Measurements from ENCODE around the gene SPON1.
"Not testable (repeated sequence)": the region's sequence is repeated elsewhere in the genome, so short reads cannot be mapped to it uniquely, and the experiment has no call there.

SPON1 gene

GRCh38 chr11:14125529-14125928, 163.0 kb downstream of the SPON1 start:
- Mint-ChIP-seq H3K9me3 (no peaks in the 10 kb centered on the region), H3K27me3 (no peaks in the 10 kb centered on the region), H3K36me3 (peaks cover 30% of the 10 kb centered on the region), H3K4me1 (peaks cover 3% of the 10 kb centered on the region), H3K4me3 (no peak overlapping the region), H3K27ac (no peak overlapping the region)

GRCh38 chr11:14127679-14128078, 165.2 kb downstream of the SPON1 start:
- H3K9me3 Mint-ChIP-seq: no peaks in the 10 kb centered on the region

GRCh38 chr11:14132312-14132711, 169.8 kb downstream of the SPON1 start:
- H3K9me3 Mint-ChIP-seq: no peaks in the 10 kb centered on the region
- H3K36me3 Mint-ChIP-seq: peaks cover 12% of the 10 kb centered on the region
- H3K4me1 Mint-ChIP-seq: no peaks in the 10 kb centered on the region
- H3K27ac Mint-ChIP-seq: no peak overlapping the region
- H3K4me3 Mint-ChIP-seq: no peak overlapping the region
- H3K27me3 Mint-ChIP-seq: no peaks in the 10 kb centered on the region

More at GRCh38 chr11:14127679-14128078, 165.2 kb downstream of the SPON1 start:
- H3K27ac Mint-ChIP-seq: no peak overlapping the region
- H3K36me3 Mint-ChIP-seq: peaks cover 24% of the 10 kb centered on the region
- no peaks in the 10 kb centered on the region for H3K4me1 Mint-ChIP-seq
- no peak overlapping the region for H3K4me3 Mint-ChIP-seq
- H3K27me3 Mint-ChIP-seq: no peaks in the 10 kb centered on the region

GRCh38 chr11:14133381-14133780, 170.9 kb downstream of the SPON1 start:
- no peaks in the 10 kb centered on the region for H3K4me1 Mint-ChIP-seq
- H3K4me3 Mint-ChIP-seq: no peak overlapping the region
- H3K27me3 Mint-ChIP-seq: no peaks in the 10 kb centered on the region
- H3K9me3 Mint-ChIP-seq: no peaks in the 10 kb centered on the region
- H3K27ac Mint-ChIP-seq: peak overlapping the region; percentile 8
- peaks cover 10% of the 10 kb centered on the region for H3K36me3 Mint-ChIP-seq

- no peak overlapping the region for H3K4me3 Mint-ChIP-seq
- no peak overlapping the region for H3K27ac Mint-ChIP-seq
- peaks cover 8% of the 10 kb centered on the region for H3K36me3 Mint-ChIP-seq
- H3K27me3 Mint-ChIP-seq: no peaks in the 10 kb centered on the region
- H3K9me3 Mint-ChIP-seq: no peaks in the 10 kb centered on the region
- no peaks in the 10 kb centered on the region for H3K4me1 Mint-ChIP-seq
Measured at GRCh38 chr11:14136561-14136960, 174.0 kb downstream of the SPON1 start.

DNA sequence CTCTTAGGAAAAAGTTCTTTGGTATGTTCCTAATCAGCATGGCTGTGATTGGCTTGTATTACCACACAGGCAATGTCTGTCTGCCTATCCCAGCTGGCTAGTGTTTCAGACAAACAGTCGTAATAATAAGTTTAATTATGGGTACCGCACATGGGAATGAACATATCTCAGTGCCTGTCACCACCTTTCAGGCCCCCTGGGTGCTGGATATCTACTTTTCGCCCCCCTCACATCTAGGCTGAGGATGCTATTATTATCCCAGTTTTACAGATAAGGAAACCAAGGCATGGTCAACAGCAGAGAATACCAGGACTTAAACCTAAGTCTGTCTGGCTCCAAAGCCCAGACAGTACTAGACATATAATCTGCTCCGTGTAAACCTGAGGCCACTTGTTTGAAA, 174.8 kb downstream of the SPON1 start:
- no peak overlapping the region for H3K27ac Mint-ChIP-seq
- no peaks in the 10 kb centered on the region for H3K27me3 Mint-ChIP-seq

DNA sequence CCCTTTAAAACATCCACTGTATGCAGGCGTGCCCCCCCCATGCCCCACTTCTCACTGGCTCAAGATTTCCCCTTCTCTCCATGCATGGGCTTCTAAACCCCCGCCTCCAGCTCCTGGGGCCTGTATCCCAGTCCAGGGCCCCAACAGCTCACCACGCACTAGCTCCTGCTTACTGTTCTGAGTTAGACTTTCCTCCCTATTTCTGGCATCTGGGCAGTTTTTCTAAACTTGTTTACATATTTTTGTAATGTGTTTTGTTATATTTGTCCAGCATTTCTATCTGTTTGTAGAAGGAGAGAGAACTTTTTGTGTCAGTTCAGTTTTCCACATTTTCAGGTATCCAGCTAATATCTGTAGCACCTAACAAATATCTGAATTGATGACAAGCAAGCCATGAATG, 178.5 kb downstream of the SPON1 start:
- no peaks in the 10 kb centered on the region for H3K9me3 Mint-ChIP-seq

More for the DNA sequence above, 174.8 kb downstream of the SPON1 start:
- Mint-ChIP-seq H3K4me1 (no peaks in the 10 kb centered on the region), H3K4me3 (no peak overlapping the region), H3K36me3 (peaks cover 8% of the 10 kb centered on the region), H3K9me3 (no peaks in the 10 kb centered on the region)

DNA sequence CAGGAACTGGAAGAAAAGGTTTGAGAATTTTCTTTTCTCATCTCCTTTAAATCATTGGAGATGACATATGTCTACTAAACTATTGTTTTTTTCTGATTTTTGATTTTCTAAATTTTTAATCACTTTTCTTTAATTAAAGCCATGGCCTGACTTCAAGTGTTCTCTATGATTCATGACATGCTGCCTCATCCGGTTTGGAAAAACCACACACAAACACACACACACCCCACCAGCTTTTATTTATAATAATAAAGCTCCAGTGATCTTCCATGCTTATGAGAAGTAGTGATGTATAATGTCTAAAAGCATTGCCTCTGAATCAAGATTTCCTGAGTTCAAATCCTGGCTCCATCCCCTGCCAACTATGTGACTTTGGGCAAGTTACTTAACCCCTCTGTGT, 179.2 kb downstream of the SPON1 start:
- Mint-ChIP-seq H3K27ac (no peak overlapping the region), H3K4me1 (peaks cover 7% of the 10 kb centered on the region), H3K27me3 (no peaks in the 10 kb centered on the region), H3K9me3 (no peaks in the 10 kb centered on the region), H3K4me3 (no peak overlapping the region), H3K36me3 (peaks cover 4% of the 10 kb centered on the region)

More for the DNA sequence above, 178.5 kb downstream of the SPON1 start:
- Mint-ChIP-seq H3K4me3 (no peak overlapping the region), H3K4me1 (peaks cover 7% of the 10 kb centered on the region), H3K27ac (no peak overlapping the region), H3K36me3 (peaks cover 4% of the 10 kb centered on the region), H3K27me3 (no peaks in the 10 kb centered on the region)

- H3K4me1 Mint-ChIP-seq: peaks cover 11% of the 10 kb centered on the region
- H3K27ac Mint-ChIP-seq: no peak overlapping the region
- no peaks in the 10 kb centered on the region for H3K27me3 Mint-ChIP-seq
- peaks cover 2% of the 10 kb centered on the region for H3K36me3 Mint-ChIP-seq
- H3K4me3 Mint-ChIP-seq: no peak overlapping the region
- H3K9me3 Mint-ChIP-seq: no peaks in the 10 kb centered on the region
Measured at GRCh38 chr11:14144934-14145333, 182.4 kb downstream of the SPON1 start.

DNA sequence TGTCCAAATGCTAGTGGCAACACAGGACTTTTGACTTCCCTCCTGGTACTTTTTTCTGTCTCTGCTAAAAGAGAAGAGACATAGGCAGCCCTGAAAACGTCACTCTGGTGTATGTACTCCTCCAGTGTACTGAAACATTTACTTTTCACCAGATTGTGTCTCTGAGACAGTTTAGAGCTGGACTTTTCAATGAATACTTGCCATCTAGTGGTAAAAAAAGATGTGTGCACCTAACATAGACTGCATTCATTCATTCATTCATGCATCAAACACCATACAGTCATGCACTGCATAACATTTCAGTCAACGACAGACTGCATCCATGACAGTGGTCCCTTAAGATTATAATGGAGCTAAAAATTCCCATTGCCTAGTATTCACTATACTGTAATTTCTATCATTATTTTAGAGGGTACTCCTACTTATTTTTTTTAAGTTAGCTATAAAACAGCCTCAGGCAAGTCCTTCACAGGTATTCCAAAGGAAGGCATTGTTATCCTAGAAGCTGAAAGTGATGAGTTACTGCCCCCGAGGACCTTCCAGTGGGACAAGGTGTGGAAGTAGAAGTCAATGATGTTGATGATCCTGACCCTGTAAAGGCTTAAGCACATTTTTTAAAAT, 186.2 kb downstream of the SPON1 start:
- H3K27me3 Mint-ChIP-seq: no peaks in the 10 kb centered on the region
- H3K27ac Mint-ChIP-seq: no peak overlapping the region
- peaks cover 6% of the 10 kb centered on the region for H3K9me3 Mint-ChIP-seq
- H3K4me3 Mint-ChIP-seq: no peak overlapping the region
- peaks cover 11% of the 10 kb centered on the region for H3K4me1 Mint-ChIP-seq
- peaks cover 6% of the 10 kb centered on the region for H3K36me3 Mint-ChIP-seq

DNA sequence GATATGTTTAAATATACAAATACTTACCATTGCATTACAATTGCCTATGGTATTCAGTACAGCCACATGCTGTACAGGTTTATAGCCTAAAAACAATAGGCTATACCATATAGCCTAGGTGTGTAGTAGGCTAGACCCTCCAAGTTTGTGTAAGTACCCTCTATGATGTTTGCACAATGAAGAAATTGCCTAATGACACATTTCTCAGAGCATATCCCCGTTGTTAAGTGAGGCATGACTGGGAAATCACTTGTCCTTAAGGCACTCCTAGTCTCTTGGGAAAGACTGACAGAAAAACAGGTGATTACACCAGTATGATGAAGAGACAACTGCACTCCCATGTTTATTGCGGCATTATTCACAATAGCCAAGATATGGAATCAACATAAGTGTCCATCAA, 187.2 kb downstream of the SPON1 start:
- Mint-ChIP-seq H3K27ac (no peak overlapping the region), H3K4me3 (no peak overlapping the region), H3K4me1 (peaks cover 10% of the 10 kb centered on the region), H3K9me3 (peaks cover 6% of the 10 kb centered on the region), H3K27me3 (no peaks in the 10 kb centered on the region), H3K36me3 (peaks cover 7% of the 10 kb centered on the region)

- H3K27me3 Mint-ChIP-seq: no peaks in the 10 kb centered on the region
- peaks cover 12% of the 10 kb centered on the region for H3K36me3 Mint-ChIP-seq
- no peak overlapping the region for H3K27ac Mint-ChIP-seq
- peaks cover 4% of the 10 kb centered on the region for H3K4me1 Mint-ChIP-seq
- H3K4me3 Mint-ChIP-seq: no peak overlapping the region
- H3K9me3 Mint-ChIP-seq: peaks cover 10% of the 10 kb centered on the region
Measured at GRCh38 chr11:14150878-14151277, 188.4 kb downstream of the SPON1 start.

DNA sequence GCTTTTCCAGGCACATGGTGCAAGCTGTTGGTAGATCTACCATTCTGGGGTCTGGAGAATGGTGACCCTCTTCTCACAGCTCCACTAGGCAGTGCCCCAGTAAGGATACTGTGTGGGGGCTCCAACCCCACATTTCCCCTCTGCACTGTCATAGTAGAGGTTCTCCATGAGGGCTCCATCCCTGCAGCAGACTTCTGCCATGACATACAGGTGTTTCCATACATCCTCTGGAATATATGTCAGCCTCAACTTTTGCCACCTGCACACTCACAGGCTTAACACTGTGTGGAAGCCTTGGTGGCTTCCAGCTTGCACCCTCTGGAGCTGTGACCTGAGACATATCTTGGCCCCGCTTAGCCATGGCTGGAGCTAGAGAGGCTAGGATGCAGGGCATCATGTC, 191.6 kb downstream of the SPON1 start:
- not testable (repeated sequence) for H3K27ac Mint-ChIP-seq, H3K27me3 Mint-ChIP-seq, H3K4me1 Mint-ChIP-seq, H3K4me3 Mint-ChIP-seq
- Mint-ChIP-seq H3K36me3 (peaks cover 23% of the 10 kb centered on the region), H3K9me3 (peaks cover 21% of the 10 kb centered on the region)

- H3K27me3 Mint-ChIP-seq: no peaks in the 10 kb centered on the region
- no peak overlapping the region for H3K4me3 Mint-ChIP-seq
- peaks cover 19% of the 10 kb centered on the region for H3K9me3 Mint-ChIP-seq
- H3K4me1 Mint-ChIP-seq: no peaks in the 10 kb centered on the region
- peaks cover 28% of the 10 kb centered on the region for H3K36me3 Mint-ChIP-seq
- H3K27ac Mint-ChIP-seq: no peak overlapping the region
Measured at GRCh38 chr11:14158393-14158792, 195.9 kb downstream of the SPON1 start.

DNA sequence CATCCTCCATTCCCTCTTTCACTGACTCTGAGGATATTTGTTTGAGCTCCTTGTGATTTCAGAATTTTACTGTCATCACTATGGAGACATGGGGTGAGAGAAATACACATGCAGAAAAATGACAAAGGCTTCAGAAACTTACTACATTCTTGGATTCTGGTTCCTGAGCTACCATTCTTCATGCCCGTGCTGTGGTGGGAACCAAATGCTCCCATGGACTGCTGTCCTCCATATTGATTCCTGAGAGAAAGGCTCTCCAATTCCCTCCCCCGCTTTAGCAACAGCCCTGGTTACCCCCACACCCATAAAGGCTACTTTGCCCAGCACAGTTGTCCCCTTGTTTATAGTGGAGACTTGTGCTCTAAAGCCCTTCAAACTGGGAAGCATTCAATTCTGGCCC, 201.1 kb downstream of the SPON1 start:
- Mint-ChIP-seq H3K4me1 (no peaks in the 10 kb centered on the region), H3K27me3 (no peaks in the 10 kb centered on the region), H3K27ac (no peak overlapping the region), H3K4me3 (no peak overlapping the region), H3K9me3 (peaks cover 11% of the 10 kb centered on the region), H3K36me3 (peaks cover 22% of the 10 kb centered on the region)

DNA sequence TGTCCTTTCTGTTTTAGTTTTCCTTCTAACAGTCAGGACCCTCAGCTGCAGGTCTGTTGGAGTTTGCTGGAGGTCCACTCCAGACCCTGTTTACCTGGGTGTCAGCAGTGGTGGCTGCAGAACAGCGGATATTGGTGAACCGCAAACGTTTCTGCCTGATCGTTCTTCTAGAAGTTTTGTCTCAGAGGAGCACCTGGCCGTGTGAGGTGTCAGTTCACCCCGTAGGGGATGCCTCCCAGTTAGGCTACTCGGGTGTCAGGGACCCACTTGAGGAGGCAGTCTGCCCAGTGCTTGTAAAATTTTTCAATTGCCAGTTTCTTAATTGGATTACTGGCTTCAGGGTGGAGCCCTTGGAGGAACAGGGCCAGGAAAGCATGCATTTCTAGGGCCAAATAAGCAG, 211.2 kb downstream of the SPON1 start:
- not testable (repeated sequence) for H3K4me1 Mint-ChIP-seq, H3K4me3 Mint-ChIP-seq, H3K27me3 Mint-ChIP-seq, H3K36me3 Mint-ChIP-seq, H3K27ac Mint-ChIP-seq, H3K9me3 Mint-ChIP-seq

Measured in activated naive CD4-positive, alpha-beta T cell treated with anti-CD3 and anti-CD28 coated beads, Interleukin-2, amount 50 U/mL, for 24 hours (primary cell).